GM21717 (cell line): Measurements from ENCODE around the gene PLA2G2C.
A peak's percentile ranks its signal among the peaks of the same experiment; 100 is the strongest.
"Not testable (repeated sequence)": the region's sequence is repeated elsewhere in the genome, so short reads cannot be mapped to it uniquely, and the experiment has no call there.

Experiments
- ATAC-seq: cut with Tn5 transposase; IDR thresholded peaks from one replicate; pipeline ENCODE4 v1.9.1; 2021; ENCODE audit warnings: mild to moderate bottlenecking, moderate library complexity; ENCODE audit not compliant: unreplicated experiment

PLA2G2C gene

DNA sequence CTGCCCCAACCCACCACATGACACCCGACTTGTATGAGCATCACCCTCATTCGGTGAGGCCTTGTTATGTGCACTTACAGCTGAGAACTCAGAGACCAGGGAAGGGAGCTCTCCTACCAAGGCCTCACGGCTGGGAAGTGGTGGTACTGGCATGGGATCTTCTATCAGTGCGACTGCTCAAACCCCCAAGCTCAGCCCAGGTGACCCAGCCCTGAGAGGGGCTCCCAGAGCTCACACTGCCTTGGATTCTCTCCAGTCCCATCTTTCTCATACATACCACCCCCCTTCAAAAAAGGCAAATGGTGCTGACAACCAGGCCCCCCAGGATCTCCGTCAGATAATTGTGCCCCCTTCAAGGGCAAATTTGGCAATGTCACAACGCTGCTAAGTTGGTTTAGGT is 48.0 kb downstream of the PLA2G2C start:
- ATAC-seq, result no peak

DNA sequence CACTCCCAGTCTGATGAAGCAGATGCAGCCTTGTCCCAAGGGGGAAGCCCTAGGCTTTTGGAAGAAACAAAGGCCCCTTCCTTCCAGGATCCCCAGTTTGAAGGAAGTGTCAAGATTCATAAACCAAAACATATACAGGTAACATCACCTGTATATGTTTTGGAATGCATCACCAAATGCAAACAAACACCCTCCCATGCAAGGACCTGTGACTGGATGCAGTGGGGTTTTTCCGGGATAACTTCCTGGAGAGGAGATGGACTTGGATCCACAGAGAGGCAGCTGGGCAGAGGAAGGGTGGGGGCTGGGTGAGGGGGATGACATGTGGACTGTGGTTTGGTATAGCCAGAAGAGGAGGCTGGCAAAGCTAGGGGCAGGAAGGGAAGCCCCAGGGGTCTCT is 48.7 kb downstream of the PLA2G2C start:
- ATAC-seq, result no peak

DNA sequence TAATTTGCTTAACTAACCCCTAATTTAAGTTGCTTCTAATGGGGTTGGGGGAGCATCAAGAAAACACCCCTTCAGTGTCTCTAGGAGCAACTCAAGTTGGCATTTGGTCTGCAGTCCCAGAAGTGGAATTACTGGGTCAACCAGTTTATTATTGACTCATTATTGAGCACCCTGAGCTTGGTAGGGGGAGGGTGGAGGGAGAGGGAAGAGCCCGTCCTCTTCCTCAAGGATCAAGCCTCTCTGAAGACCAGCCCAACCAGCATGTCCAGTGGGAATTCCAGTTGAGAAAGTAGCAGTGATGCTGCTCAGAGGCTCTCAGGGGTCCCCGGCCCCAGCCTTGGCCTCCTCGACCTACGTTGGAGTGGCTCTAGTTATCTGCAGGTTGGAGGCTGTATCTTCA is 49.3 kb downstream of the PLA2G2C start:
- no peak for ATAC-seq

DNA sequence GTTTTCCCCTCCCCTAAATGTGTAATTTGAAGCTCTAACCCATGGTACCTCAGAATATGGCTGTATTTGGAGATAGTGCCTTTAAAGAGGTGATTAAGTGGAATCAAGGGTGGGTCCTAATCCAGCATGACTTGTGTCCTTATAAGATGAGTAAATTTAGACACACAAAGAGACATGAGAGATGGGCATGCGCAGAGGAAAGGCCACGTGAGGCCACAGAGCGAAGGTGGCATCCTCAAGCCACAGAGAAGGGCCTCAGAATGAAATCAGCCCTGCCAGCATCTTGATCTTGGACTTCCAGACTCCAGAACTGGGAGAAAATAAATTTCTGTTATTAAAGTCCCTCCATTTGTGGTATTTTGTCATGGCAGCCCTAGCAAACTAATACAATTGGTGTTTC is 50.1 kb downstream of the PLA2G2C start:
- no peak for ATAC-seq

DNA sequence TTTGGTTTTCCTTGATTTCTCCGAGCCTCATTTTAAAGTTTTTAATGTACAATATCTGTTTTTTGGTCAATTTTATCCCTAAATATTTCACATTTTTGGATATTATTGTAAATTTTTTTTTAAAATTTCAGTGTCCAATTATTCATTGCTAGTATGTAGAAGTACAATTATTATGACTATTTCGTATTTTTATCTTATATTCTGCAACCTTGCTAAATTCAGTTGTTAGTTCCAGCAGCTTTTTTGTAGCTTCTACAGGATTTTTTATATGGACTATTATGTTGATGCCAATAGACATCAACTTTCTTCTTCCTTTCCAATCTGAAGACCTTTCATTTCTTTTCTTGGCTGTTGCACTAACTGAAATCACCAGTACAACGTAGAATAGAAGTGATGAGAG is 51.3 kb downstream of the PLA2G2C start:
- no peak for ATAC-seq

DNA sequence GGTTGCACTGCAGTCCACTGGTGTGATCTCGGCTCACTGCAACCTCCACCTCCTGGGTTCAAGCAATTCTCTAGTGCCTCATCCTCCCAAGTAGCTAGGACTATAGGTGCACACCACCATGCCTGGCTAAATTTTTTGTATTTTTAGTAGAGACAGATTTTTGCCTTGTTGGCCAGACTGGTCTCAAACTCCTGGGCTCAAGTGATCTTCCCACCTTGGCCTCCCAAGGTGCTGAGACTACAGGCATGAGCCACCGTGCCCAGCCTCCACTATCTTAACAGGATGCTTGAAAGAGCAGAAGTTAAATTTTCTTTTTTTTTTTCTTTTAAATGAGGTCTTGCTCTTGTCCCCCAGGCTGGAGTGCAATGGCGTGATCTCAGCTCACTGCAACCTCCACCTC is 55.8 kb downstream of the PLA2G2C start:
- not testable (repeated sequence) for ATAC-seq

DNA sequence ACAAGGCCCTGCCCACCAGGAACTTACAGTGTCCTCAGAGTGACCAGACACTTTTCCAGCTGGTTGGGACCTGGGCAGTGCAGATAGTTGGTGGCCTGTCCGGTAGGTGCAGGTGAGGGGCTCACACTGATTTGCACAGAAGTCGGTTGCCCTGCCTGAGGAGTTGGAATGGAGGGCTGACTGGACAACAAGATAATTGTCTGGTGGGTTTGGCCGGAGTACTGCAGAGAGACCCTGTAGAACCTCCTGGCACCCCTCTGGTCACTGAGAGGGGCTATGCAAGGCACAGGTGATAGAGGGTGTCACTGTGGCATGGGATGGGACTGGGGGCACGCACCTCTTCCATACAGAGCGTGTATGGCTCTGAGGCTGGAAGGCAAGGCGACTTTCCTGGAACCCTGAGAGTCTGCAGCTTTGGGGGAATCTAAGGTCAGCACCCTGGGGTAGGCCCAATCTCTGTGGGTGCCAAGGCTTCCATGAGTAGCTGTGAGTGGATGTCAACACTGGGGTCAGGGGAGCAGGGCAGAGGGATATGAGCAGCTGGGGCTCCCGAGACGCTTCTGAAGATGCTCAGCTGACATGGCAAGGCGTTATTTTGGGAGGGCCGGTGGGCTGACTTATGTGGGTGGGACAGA is 59.4 kb downstream of the PLA2G2C start:
- no peak for ATAC-seq

DNA sequence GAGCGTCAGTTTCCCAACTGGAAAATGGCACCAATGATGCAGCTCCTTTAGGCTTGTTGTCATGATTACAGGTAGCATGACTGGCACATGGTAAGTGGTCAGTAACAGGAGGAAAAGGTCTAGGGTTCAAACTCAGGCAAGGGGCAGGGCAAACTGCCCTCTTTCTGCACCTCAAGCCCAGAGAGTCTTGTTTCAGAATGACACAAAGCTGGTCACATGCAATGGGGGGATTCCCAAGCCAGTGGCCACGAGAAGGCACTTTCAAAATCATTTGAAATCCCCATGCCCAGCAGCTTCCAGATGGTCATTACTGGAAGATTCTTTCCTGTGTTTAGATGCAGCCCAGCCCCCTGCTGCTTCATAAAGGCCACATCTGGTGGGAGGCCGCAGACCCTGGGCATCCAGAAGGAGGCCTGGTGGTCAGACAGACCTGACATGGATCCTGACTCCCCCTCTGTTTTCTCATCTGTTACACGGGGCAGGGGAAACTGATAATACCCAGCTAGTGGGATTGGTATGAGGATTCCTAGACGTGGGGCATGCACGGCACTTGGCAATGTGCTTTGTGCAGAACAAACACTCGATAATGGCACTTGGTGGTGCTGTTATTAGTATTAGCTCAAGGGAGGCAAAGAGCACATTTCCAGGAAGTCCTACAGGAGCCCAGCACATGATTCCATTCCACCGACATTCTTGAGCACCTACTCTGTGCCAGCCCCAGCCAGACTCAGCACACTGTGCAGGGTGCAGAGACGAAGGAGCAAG is 60.1 kb downstream of the PLA2G2C start:
- ATAC-seq, result peak; percentile 59

DNA sequence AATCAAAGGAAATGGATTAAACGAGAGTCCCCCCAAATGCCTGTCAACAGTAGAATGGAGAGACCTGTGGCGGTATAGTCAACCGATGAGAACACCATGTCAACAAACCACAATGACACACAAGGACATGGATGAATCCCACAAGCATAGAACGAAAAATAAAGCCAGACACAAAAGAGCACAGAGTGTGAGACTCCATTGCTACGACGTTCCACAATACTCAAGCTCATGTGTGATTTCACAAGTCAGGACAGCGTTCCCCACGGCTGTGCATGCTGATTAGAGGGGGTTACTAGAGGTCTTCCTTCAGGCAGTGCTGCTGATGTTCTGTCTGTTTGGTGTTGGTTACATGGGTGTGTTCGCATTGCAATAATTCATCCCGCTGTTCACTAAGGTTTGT is 61.2 kb downstream of the PLA2G2C start:
- ATAC-seq, result no peak

DNA sequence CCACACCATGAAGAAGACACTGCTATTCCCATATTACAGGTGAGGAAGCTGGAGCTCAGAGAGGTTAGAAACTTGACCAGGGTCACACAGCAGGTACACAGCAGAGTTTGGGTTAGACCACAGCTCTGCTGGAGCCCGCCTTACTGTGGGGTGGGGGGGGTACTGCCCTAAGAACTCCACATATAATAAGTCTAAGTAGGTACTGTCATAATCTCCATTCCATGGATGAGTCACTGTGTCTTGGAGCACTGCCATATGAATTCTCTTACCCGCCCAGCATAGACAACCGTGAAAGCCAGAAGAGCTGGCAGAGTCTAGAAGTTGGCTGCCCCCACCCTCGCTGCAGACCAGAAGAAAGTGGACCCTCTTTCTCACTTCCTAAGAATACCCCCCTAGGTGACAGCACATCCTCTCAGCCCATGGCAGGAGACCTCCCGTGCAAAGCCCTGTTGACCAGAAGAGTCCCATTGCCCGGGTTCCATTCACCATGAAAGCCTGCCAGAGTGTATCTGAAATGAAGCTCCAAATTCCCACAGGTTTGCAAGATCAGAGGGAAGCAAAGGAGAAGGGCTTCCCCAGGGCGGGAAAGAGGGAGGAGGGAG is 61.8 kb downstream of the PLA2G2C start:
- no peak for ATAC-seq

DNA sequence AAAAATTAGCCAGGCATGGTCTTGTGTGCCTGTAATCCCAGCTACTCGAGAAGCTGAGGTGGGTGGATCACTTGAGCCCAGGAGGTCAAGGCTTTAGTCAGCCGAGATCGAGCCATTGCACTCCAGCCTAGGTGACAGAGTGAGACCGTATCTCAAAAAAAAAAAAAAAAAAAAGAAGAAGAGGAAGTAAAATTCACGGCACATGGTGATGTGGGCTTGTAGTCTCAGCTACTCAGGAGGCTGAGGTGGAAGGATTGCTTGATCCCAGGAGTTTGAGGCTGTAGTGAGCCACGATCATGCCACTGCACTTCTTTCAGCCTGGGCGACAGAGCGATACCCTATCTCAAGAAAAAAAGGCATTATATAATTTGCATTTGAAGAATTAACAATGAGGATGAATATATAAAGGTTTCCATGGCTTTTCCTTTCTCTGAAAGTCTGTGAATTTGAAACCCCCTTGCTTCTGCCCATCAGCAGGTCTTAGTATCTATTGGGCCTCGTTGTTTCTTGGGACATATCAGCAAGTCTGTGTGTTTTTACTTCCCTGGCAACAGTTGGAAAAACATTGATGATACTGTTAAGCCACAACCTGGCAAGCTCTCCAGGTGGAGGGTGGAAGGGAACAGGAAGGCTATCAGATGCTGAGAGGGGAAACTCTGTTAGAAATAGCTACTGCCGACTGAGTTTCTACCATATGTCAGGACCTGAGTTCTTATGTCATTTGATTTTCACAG is 62.4 kb downstream of the PLA2G2C start:
- no peak for ATAC-seq

DNA sequence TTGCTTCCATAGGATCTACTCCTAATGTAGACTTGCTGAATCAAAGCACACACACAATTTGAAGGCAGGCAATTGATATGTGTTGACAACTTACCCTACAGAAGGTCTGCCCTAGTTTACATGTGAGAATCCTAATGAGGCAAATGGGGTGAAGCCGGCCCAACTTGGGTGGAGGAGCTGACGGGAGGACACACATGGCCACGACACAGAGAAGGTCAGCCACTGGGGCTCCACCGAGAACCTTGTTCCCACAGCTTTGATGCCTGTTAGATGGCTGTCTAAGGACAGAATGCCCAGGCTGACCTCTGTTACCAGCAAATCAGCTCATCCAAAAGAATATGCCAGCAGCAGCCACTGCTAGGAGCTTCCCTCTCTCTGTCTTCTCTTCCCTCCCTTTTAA is 65.5 kb downstream of the PLA2G2C start:
- ATAC-seq, result no peak

DNA sequence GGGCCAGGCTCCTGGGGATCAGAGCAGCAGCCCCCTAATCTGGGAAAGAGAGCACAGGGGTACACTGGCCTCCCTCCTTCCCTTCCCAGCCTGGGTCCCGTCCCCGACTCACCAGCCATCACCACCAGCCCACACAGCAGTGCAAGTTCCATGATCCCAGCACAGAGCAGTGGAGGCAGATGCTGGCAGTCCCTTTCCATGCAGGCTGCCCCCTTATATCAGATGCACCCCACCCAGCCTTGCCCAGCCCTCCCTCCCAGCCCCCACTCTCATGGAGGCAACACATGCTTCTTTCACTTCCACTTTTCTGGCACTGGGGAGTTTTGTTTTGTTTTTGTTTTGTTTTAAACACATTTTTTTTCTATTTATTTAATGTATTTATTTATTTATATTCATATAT is 67.0 kb downstream of the PLA2G2C start, which contains the start of gene PLA2G2D:
Gene PLA2G2D, minus strand, starts transcription at position 190 of the 400 bp plus-strand sequence. Its CDS starts 38 bp downstream, at position 152.
- ATAC-seq, result no peak

DNA sequence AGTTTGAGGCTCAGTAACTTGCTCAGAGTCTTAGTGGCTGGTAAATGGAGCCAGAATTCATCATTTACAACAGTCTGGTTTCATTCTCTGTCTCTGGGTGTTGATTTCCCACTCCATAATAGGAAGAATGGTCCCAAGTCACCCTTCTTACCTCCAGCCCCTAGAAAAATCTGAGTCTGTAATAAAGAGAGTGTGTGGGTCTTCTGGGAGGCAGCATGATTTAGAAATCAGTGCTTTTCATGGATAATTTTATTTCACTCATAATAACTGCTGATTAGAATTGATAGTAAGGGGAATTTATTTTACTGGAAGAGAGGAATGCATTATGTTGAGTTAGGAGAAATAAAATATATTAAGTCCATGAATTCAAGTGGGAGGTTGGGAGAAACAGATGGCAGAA is 69.1 kb downstream of the PLA2G2C start:
- no peak for ATAC-seq

DNA sequence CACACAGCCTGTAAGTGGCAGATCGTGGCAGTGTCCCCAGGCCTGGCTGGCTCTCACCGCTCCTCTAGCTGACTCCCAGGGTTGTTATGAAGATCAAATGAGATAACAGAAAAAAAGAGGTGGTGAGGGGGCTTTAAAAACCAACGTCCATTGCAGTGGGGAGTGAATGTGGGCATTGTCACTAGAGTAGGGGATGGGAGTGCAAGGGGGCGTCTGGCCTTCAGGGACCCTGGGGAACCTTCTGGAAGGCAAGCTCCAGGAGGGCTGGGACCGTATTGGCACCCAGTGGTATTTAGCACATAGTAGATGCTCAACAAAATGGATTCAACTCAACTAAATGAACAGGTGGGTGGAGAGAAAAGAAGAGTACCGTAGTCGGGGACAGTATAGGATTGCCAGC is 70.4 kb downstream of the PLA2G2C start:
- no peak for ATAC-seq

DNA sequence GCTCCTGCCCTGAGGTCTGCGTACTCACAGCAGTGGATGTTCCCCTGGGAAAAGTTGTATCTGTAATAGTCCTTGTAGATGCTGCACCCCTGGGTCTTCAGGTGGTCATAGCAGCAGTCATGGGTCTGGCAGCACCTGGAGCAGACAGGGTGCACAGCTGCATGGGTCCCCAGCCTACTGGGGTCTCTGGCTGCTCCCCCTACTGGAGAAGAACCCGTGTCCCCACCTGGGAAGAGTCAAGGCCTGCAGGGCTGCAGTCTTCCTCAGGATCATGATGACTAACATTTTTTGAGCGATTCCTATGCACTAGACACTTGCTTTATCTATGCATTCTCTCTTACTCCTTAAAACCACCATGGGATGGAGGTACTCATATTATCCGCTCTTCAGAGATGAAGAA is 70.8 kb downstream of the PLA2G2C start:
- no peak for ATAC-seq

DNA sequence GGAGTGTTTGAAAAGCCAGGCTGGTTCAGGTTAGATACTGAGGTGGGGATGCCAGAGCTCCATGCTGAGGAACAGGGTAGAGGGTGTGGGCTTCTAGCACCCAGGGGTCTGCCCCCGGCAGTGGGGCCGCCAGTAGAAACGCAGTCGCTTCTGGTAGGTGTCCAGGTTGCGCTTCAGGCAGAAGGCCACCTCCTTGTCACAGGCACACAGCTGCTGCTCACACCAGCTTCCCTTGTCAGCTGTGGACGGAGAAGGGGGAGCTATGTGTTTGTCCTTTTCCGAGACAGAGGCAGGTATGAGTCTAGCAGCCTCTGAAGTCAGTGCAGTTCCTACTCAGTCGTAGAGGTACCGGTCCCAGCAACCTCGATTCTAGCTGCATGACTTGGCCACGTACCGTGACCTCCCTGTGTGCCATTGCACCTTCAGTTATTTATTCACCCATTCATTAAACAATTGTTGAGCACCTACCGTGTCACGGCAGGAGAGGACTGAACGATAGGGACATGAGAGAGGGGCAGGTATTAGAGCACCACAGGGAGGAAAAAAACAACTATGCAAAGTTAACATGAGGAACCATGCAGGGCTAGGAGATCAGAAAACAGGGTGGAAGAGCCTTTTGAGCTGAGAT is 72.2 kb downstream of the PLA2G2C start:
- ATAC-seq, result no peak
